Astrocyte of the spinal cord (primary cell): ENCODE data around the gene EEF1AKMT2.

Experiments
- DNase-seq: peaks from one replicate; pipeline ENCODE4 v3.0.0; 2011; ENCODE audit warnings: low read depth, low spot score
- H3K4me3 ChIP-seq: 2 replicates; pipeline ENCODE4 v1.5.1; 2011; ENCODE audit warnings: low read depth, mild to moderate bottlenecking, low read length, moderate library complexity
- in situ Hi-C: cut with HindIII; loops from 2 replicates; pipeline ENCODE4 v1.10.0; 2017; ENCODE audit warnings: low sequenced_read_pairs
- TF ChIP-seq, protein P1 (sequence below): IDR thresholded peaks from 2 replicates; pipeline ENCODE4 v1.5.1; 2012; ENCODE audit warnings: low read depth, mild to moderate bottlenecking, low read length, inconsistent platforms

The EEF1AKMT2 gene

DNA sequence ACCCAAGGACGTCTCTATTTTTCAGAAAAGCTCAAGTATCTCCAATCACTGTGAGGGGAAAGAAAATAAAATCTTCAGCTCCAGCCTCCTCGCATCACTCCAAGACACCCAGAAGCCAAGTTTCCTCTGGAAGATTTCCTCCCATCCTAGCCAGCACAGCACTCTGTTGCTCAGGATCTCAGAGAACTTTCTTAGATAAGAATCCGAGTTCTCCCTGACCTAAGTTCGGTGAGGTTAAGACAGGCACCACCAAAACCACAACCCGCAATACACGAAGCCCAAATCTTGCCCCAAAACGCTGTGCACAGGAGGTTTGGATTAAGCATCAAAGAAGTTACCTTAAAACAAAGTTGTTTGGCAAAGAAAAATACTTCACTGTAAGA, 51.7 kb downstream of the EEF1AKMT2 start:
- TF ChIP-seq, protein P1, sequence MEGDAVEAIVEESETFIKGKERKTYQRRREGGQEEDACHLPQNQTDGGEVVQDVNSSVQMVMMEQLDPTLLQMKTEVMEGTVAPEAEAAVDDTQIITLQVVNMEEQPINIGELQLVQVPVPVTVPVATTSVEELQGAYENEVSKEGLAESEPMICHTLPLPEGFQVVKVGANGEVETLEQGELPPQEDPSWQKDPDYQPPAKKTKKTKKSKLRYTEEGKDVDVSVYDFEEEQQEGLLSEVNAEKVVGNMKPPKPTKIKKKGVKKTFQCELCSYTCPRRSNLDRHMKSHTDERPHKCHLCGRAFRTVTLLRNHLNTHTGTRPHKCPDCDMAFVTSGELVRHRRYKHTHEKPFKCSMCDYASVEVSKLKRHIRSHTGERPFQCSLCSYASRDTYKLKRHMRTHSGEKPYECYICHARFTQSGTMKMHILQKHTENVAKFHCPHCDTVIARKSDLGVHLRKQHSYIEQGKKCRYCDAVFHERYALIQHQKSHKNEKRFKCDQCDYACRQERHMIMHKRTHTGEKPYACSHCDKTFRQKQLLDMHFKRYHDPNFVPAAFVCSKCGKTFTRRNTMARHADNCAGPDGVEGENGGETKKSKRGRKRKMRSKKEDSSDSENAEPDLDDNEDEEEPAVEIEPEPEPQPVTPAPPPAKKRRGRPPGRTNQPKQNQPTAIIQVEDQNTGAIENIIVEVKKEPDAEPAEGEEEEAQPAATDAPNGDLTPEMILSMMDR, result no peak
- in situ Hi-C loops, result no loop called here
- DNase-seq, result no peak
- H3K4me3 ChIP-seq, result no peak overlapping the region

DNA sequence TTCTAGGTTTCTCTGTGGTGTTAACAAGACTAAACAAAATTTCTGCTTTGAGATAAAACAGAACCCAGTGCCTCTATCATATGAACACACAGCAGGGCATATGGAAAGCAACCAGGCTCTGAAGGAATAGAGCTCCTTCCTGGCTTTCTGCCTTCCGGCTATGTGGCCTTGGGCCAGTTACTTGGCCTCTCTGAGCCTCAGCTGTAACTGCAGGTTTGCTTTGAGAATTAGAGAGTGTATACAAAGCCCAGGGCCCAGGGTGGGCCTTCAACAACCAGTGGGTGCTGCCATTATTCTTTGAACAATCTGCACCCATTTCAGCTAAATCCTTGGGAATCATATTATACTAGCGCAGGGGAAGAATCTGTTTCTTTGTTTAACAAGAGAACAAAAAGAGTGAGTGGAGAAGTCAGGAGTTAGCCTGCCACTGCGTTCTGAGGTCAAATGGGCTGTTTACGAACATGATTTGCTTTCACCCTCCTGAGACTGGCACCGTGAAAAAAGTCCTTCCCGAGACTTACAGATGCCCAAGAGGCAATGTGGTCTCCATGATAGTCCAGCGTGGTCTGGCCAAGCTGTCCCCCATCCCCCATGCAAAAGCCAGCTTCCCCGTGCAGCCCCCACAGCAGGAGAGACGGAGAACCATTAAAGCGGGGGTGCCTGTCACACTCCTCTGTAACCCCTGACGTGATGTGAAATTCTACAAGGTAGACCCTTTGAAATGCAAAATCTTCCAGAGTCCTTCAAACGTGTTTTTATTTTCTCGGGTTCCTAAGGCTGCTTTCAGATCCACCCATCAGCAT, 52.4 kb downstream of the EEF1AKMT2 start:
- DNase-seq, result no peak
- H3K4me3 ChIP-seq, result no peak overlapping the region
- TF ChIP-seq, protein P1, result no peak
- in situ Hi-C loops, result no loop called here

DNA sequence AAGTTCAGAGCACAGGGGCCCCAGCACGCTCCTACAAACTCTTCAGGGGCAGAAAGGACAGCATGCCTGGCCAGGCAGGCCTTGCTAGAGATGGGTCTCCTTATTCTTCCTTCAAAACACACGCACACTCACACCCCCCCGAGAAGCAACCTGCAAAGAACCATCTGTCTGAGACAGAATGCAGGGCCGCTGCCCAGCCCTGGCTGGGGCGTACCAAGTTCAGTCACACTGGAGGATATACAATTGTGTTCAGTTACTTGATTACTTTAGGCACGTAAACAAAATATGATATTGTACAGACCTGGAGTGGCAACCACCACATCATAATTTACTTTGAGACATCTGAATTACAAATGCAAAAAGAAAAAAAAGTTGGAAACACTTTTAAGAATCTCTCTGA, 53.2 kb downstream of the EEF1AKMT2 start:
- TF ChIP-seq, protein P1, result no peak
- DNase-seq, result no peak
- in situ Hi-C loops, result no loop called here
- no peak overlapping the region for H3K4me3 ChIP-seq

DNA sequence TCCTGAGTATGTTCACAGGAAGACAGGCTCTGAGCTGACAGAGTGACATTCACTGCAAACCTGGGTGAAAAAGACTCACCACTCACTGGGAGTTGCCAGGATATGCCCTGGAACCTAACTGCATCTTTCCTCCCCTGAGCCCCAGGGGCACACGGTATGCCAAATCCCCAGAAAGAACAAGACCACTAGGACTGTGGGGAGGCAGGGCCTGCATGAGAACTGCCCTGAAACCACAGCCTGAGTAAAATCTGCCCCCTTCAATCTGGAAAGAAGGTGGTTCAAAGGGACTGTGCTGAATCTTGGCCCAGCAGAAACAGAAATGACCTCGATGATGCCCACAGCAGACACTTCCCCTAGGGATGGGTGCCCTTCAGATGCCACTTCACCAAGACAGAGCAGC, 54.0 kb downstream of the EEF1AKMT2 start:
- no peak for DNase-seq
- no peak overlapping the region for H3K4me3 ChIP-seq
- in situ Hi-C loops, result no loop called here
- TF ChIP-seq, protein P1, result no peak

DNA sequence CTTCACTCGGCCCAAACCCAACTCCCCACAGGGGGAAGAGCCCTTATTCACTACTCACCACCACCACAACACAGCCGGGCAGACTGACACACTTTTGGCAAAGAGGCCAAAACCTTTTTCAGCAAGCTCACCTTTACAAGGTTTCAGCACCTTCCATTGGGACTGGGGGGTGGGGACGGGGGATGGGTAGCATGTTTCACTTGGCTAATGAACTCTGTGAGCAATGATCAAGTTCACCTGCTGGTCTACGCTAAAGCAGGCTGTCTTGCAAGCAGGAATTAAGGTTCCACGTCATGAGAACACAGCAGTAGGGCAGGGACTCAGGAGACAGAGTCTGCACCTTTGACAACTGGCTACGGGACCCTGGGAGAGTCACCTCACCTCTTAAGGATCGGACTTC, 54.5 kb downstream of the EEF1AKMT2 start:
- DNase-seq, result no peak
- TF ChIP-seq, protein P1, result no peak
- H3K4me3 ChIP-seq, result no peak overlapping the region
- in situ Hi-C loops, result no loop called here

DNA sequence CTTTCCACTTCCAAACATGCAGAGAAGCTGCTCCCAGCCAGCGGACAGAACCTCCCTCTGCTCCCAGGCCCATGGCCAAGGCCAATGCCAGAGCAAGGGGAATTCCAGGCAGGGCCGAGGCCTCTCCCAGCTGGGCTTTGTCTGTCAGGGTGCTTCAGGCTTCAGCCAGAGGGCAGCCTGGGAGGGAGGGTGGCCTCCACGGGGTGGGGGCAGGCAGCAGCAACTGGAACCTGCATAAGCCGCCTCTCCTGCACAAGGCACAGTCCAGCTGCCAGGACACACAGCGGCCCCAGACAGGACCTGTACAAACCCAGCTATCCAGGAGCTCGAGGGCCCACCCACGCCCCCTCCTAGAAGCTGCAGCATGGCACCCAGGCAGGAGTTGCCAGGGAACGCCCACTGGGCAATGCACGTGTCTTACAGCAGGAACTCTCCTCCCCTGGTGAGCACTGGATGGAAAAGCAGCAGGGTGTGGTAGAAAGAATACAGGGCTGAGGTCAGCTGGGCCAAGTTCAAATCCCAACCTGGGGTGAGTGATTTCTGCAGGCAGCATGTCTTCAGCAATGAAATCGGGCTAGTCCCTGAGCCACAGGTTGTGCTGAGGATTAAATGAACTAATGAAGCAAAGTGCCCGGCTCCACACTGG, 55.1 kb downstream of the EEF1AKMT2 start:
- in situ Hi-C loops, result no loop called here

More for the DNA sequence above, 55.1 kb downstream of the EEF1AKMT2 start:
- TF ChIP-seq, protein P1, result no peak
- no peak overlapping the region for H3K4me3 ChIP-seq
- peak; percentile 41 for DNase-seq
